ENCODE data around the gene DHRS7B.

DNA sequence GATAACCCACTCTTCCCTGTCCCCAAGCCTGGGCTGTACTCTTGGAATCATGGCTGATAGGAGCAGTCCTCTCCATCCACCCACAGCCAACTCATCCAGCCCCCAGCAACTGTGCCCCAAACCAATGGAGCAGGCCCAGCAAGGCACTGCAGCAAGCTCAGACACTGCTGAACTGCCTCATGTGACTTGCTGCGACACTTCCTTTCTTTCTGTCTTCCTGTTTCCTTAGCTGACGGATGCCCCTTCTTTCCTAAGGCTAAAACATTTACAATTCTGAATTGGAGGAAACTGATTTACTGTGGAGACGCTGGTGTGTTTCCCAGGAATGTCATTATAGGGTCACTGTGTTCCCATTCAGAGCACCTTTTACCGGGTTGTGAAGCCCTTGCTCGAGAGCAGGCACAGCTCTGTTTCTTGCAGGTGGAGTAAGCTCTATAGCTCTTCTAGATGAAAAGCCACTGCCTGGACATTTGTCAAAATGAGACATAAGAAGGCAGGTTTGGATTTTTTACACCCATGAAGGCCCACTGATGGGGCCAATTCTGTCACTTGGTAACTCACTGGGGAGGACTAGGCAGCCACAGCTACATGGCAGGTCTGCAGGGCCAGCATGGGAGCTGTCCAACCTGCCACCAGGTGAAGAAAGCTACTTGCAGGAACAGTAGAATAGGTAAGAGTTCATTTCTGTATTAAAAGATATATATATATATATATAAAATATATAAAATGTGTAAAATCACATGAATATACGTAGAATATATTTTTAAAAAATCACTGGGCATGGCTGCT lies 59.8 kb downstream of the DHRS7B start:
- TF ChIP-seq POLR2A (IDR thresholded peaks at IDR 0.05): no peak
- TF ChIP-seq, protein P1, sequence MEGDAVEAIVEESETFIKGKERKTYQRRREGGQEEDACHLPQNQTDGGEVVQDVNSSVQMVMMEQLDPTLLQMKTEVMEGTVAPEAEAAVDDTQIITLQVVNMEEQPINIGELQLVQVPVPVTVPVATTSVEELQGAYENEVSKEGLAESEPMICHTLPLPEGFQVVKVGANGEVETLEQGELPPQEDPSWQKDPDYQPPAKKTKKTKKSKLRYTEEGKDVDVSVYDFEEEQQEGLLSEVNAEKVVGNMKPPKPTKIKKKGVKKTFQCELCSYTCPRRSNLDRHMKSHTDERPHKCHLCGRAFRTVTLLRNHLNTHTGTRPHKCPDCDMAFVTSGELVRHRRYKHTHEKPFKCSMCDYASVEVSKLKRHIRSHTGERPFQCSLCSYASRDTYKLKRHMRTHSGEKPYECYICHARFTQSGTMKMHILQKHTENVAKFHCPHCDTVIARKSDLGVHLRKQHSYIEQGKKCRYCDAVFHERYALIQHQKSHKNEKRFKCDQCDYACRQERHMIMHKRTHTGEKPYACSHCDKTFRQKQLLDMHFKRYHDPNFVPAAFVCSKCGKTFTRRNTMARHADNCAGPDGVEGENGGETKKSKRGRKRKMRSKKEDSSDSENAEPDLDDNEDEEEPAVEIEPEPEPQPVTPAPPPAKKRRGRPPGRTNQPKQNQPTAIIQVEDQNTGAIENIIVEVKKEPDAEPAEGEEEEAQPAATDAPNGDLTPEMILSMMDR (IDR thresholded peaks at IDR 0.05): no peak
- no peak for TF ChIP-seq EP300 (IDR thresholded peaks at IDR 0.05; ENCODE audit: low read depth)

Measured in transverse colon (tissue), 3 donors.